Left lung (tissue), 10 donors: ENCODE data around the gene MARK3. TPM values are rescaled to one million over a fixed set of nuclear protein-coding genes. Genes with fewer than 3 reads are reported as not detected.

ENCODE experiments used
- ATAC-seq: fragments of 200-7000 bp; cut with Tn5 transposase; one replicate; pipeline ENCODE4 v1.9.1; 2020; ENCODE audit warnings: moderate library complexity
- DNase-seq, 4 donors: peaks; one replicate each; pipeline ENCODE4 v3.0.0-alpha.2; 2013 to 2020
- H3K27ac ChIP-seq, 2 donors: fragments of 200-600 bp; sonication (generic) in 1 of 2; one replicate each; pipeline versions ENCODE4 v1.5.0 to v1.8.0; 2020 to 2021
- H3K27me3 ChIP-seq, 2 donors: fragments of 200-600 bp; sonication (generic) in 1 of 2; one replicate each; pipeline versions ENCODE4 v1.5.0 to v1.8.0; 2020 to 2021
- H3K36me3 ChIP-seq, 2 donors: fragments of 200-600 bp; sonication (generic) in 1 of 2; one replicate each; pipeline versions ENCODE4 v1.5.0 to v1.8.0; 2020 to 2021
- H3K4me1 ChIP-seq, 2 donors: fragments of 200-600 bp; one replicate each; pipeline ENCODE4 v1.8.0; 2021
- H3K4me3 ChIP-seq, 2 donors: fragments of 200-600 bp; sonication (generic) in 1 of 2; one replicate each; pipeline versions ENCODE4 v1.5.0 to v1.8.0; 2020 to 2021; ENCODE audit warnings: mild to moderate bottlenecking in 1 of 2
- H3K9me3 ChIP-seq, 2 donors: fragments of 200-600 bp; sonication (generic) in 1 of 2; one replicate each; pipeline versions ENCODE4 v1.5.0 to v1.8.0; 2020 to 2021
- CTCF ChIP-seq, 2 donors: fragments of 200-600 bp; sonication (generic) in 1 of 2; IDR thresholded peaks; one replicate each; pipeline versions ENCODE4 v1.5.0 to v1.8.0; 2021; ENCODE audit warnings: antibody characterized with exemption in 2 of 2
- intact Hi-C, 2 donors: fragments of 100-400 bp; cut with DNase I; formaldehyde crosslinking; loops; one replicate each; pipeline versions ENCODE4 v1.11.2 to v1.14.2; 2022
- polyA plus RNA-seq, 6 donors: library from polyadenylated mRNA; unstranded; fragments of 120-200 nt; gene quantifications; one replicate each; pipeline ENCODE4 v1.2.1, GENCODE V29; 2013; ENCODE audit not compliant: insufficient read length in 6 of 6
- total RNA-seq, 2 donors: library from RNA; stranded (reverse); fragmentation: NEBNext Ultra II Directional; extraction: Animal tissue kit (Norgen Biotek cat#: 25700); gene quantifications; one replicate each; pipeline ENCODE4 v1.2.1, GENCODE V29; 2021
- donor health status: DM: no; HTN: yes; CAD: no.
- donor health status: DM: no; HTN: no; CAD: no.

The MARK3 gene
- total and polyA plus RNA-seq, 8 donors, result 78.8 to 135 (median 122) TPM

- H3K4me3 ChIP-seq, result no peak overlapping the region
- H3K36me3 ChIP-seq, result no peaks in the 10 kb centered on the region
- H3K27me3 ChIP-seq, result no peaks in the 10 kb centered on the region
- peaks cover 0 to 14% of the 10 kb centered on the region in 2 donors for H3K9me3 ChIP-seq
- H3K4me1 ChIP-seq, result no peaks in the 10 kb centered on the region
- intact Hi-C loops, result no loop called here
- DNase-seq, result no peak
- H3K27ac ChIP-seq, result no peak overlapping the region
- ATAC-seq, result no peak
- TF ChIP-seq CTCF (IDR thresholded peaks at IDR 0.05), result no peak
Measured at GRCh38 chr14:103366741-103367140, 18.5 kb upstream of the MARK3 start.

- DNase-seq (no peak), ATAC-seq (no peak)
- TF ChIP-seq CTCF (IDR thresholded peaks at IDR 0.05), result no peak
- no peaks in the 10 kb centered on the region for H3K4me1 ChIP-seq
- no peaks in the 10 kb centered on the region for H3K36me3 ChIP-seq
- H3K27me3 ChIP-seq, result no peaks in the 10 kb centered on the region
- H3K4me3 ChIP-seq, result no peak overlapping the region
- no peak overlapping the region for H3K27ac ChIP-seq
- H3K9me3 ChIP-seq, result peaks cover 0 to 3% of the 10 kb centered on the region in 2 donors
- intact Hi-C loops, result no loop called here
Measured at GRCh38 chr14:103367995-103368394, 17.2 kb upstream of the MARK3 start.

DNA sequence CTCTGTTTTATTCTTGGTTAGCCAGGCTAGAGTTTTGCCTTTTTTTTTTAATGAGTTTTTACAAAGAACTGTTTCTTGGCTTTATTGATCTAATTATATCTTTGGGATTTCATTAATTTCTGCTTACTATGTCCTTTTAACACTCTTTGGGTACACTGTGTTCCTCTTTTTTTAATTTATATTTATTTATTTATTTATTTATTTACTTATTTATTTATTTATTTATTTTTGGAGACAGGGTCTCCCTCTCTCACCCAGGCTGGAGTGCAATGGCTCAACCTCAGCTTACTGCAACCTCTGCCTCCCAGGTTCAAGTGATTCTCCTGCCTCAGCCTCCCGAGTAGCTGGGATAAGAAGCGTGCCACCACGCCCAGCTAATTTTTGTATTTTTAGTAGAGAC is 15.1 kb upstream of the MARK3 start:
- no peak for DNase-seq
- no peaks in the 10 kb centered on the region for H3K9me3 ChIP-seq
- no peak for TF ChIP-seq CTCF (IDR thresholded peaks at IDR 0.05)

DNA sequence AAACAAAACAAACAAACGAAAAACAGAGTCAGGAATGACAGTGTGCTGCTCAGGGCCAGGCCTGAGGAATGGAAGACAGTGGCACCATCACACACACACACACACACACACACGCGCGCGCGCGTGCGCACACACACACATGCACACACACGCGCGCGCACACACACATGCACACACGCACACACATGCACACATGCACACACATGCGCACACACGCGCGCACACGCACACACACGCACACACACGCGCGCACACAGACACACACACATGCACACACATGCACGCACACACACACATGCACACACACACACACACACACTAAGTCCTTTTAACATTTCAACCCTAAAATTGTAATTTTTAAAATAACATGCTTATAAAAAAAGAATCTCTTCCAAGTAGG is 13.2 kb upstream of the MARK3 start:
- H3K27me3 ChIP-seq, result no peaks in the 10 kb centered on the region
- DNase-seq (no peak), ATAC-seq (no peak)
- no peaks in the 10 kb centered on the region for H3K36me3 ChIP-seq
- no peaks in the 10 kb centered on the region for H3K4me1 ChIP-seq
- no peak overlapping the region for H3K27ac ChIP-seq
- TF ChIP-seq CTCF (IDR thresholded peaks at IDR 0.05), result no peak
- intact Hi-C loops, result no loop called here
- no peak overlapping the region for H3K4me3 ChIP-seq
- no peaks in the 10 kb centered on the region for H3K9me3 ChIP-seq

More for the DNA sequence above, 15.1 kb upstream of the MARK3 start:
- H3K4me1 ChIP-seq, result no peaks in the 10 kb centered on the region
- intact Hi-C loops, result no loop called here
- H3K4me3 ChIP-seq, result no peak overlapping the region
- no peak for ATAC-seq
- H3K27ac ChIP-seq, result no peak overlapping the region
- no peaks in the 10 kb centered on the region for H3K36me3 ChIP-seq
- H3K27me3 ChIP-seq, result no peaks in the 10 kb centered on the region

DNA sequence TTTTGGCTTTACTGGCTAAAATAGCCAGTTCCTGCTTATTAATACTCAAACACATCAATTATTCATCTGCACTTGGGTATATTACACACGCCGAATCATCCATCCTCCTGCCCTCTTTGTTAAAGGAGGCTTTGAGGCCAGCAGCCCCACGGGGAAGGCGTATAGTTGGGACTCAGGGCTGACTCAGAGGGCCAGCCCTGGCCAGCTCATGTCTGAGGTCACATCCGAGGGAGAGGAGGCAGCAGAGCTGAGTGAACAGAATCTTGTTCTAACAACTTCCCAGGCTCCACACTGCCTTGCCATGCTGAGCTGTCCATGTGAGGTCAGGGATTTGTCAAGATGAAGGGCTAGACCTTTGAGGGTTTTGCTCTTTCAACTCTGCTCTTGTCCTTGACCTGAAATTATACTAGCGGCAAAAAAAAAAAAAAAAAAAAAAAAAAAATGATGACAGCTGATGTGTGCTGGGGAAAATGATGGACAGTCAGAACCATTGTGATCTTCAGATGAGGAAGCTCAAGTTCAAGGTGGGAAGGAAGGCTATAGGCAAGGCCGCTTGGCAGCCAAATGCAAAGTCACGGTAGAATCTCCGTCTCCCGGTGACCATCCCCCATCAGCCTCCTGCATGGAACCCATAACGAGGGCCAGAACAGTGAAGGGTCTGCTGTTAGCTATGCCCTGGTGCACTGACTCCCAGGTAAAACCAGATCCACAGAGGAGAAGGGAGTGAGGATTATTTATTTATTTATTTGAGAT is 12.5 kb upstream of the MARK3 start:
- Histone ChIP-seq H3K36me3 (no peaks in the 10 kb centered on the region), H3K9me3 (no peaks in the 10 kb centered on the region), H3K4me1 (no peaks in the 10 kb centered on the region), H3K27me3 (no peaks in the 10 kb centered on the region), H3K4me3 (no peak overlapping the region), H3K27ac (no peak overlapping the region)
- TF ChIP-seq CTCF (IDR thresholded peaks at IDR 0.05), result no peak
- intact Hi-C loops, result no loop called here
- peak in 1 of 4 donors; percentile 46 for DNase-seq
- ATAC-seq, result peak; percentile 78
